ENCODE results near the gene SLC9A2.

- TF ChIP-seq CTCF (IDR thresholded peaks at IDR 0.05) (no peak), POLR2A (IDR thresholded peaks at IDR 0.05) (no peak)
Measured at GRCh38 chr2:102591491-102592045, 27.8 kb upstream of the SLC9A2 start.

Measured in Peyer's patch (tissue), 4 donors.